GM21529 (cell line): Measurements from ENCODE around the gene C2CD5.
A peak's percentile ranks its signal among the peaks of the same experiment; 100 is the strongest.

Source experiments
- ATAC-seq: cut with Tn5 transposase; IDR thresholded peaks from one replicate; pipeline ENCODE4 v1.9.1; 2021; ENCODE audit not compliant: unreplicated experiment

Gene C2CD5

GRCh38 chr12:22415342-22416309 lies 128.7 kb downstream of the C2CD5 start:
- no peak for ATAC-seq

- no peak for ATAC-seq
Measured at GRCh38 chr12:22414742-22415141, 129.6 kb downstream of the C2CD5 start.

- ATAC-seq: no peak
Measured at GRCh38 chr12:22413592-22413991, 130.8 kb downstream of the C2CD5 start.

GRCh38 chr12:22412581-22412980 lies 131.8 kb downstream of the C2CD5 start:
- no peak for ATAC-seq

GRCh38 chr12:22410486-22410885 lies 133.9 kb downstream of the C2CD5 start:
- ATAC-seq: no peak

GRCh38 chr12:22409377-22410164 lies 134.8 kb downstream of the C2CD5 start:
- peak; percentile 93 for ATAC-seq

GRCh38 chr12:22408610-22409376 lies 135.5 kb downstream of the C2CD5 start:
- no peak for ATAC-seq

- ATAC-seq: no peak
Measured at GRCh38 chr12:22407397-22407796, 136.9 kb downstream of the C2CD5 start.

- ATAC-seq: peak; percentile 35
Measured at GRCh38 chr12:22406627-22407026, 137.7 kb downstream of the C2CD5 start.

GRCh38 chr12:22399464-22400180 lies 144.7 kb downstream of the C2CD5 start:
- no peak for ATAC-seq
